ENCODE measurements around the gene TMEM202.
"Not testable (repeated sequence)": the region's sequence is repeated elsewhere in the genome, so short reads cannot be mapped to it uniquely, and the experiment has no call there.

TMEM202 gene

DNA sequence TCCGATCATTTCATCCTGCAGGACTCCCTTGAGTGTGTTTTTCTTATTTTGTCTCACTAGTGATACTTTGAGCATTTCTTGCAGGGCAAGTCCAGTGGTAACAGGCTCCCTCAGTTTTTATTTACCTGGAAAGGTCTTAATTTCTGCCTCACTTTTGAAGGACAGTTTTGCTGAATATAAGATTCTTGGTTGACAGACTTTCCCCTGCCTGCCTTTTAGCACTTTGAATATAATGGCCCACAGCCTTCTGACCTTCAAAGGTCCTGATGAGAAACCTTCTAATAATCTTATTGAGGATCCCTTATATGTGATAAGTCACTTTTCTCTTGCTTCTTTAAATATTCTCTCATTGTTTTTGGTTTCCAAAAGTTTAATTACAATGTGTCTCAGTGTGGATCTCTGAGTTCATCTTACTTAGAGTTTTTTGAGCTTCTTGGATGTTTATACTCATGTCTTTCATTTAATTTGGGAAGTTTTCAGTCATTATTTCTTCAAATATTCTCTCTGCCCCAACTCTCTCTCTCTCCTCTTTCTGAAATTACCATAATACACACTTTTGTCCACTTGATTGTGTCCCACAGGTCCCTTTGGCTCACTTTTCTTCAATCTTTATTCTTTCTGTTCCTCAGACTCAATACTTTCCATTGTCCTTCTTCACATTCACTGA lies 39.7 kb downstream of the TMEM202 start:
- TF ChIP-seq EZH2 (IDR thresholded peaks at IDR 0.05) (no peak), POLR2AphosphoS5 (IDR thresholded peaks at IDR 0.05; ENCODE audit: borderline replicate concordance, low read depth, low read length) (no peak), FOXP2 (optimal IDR thresholded peaks at IDR 0.05; ENCODE audit: control extremely low read depth, extremely low read length, insufficient read depth) (no peak)
- Histone ChIP-seq H3K27ac (no peak overlapping the region), H3K9me3 (ENCODE audit: low read depth, low read length) (peaks cover 5% of the 10 kb centered on the region; the same call in 1 of the 2 replicates), H3K4me3 (no peak overlapping the region), H3K9ac (ENCODE audit: insufficient read length) (no peak overlapping the region), H3K36me3 (ENCODE audit: insufficient read depth, low read length) (no peaks in the 10 kb centered on the region)
- DNase-seq (ENCODE audit: low read depth, low spot score) = no peak

DNA sequence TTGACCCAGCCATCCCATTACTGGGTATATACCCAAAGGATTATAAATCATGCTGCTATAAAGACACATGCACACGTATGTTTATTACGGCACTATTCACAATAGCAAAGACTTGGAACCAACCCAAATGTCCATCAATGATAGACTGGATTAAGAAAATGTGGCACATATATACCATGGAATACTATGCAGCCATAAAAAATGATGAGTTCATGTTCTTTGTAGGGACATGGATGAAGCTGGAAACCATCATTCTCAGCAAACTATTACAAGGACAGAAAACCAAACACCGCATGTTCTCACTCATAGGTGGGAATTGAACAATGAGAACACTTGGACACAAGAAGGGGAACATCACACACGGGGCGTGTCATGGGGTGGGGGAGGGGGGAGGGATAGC lies 44.7 kb downstream of the TMEM202 start:
- not testable (repeated sequence) for H3K9me3 ChIP-seq (ENCODE audit: low read depth, low read length); H3K9ac ChIP-seq (ENCODE audit: insufficient read length); H3K27ac ChIP-seq; H3K36me3 ChIP-seq (ENCODE audit: insufficient read depth, low read length); H3K4me3 ChIP-seq; DNase-seq (ENCODE audit: low read depth, low spot score)

DNA sequence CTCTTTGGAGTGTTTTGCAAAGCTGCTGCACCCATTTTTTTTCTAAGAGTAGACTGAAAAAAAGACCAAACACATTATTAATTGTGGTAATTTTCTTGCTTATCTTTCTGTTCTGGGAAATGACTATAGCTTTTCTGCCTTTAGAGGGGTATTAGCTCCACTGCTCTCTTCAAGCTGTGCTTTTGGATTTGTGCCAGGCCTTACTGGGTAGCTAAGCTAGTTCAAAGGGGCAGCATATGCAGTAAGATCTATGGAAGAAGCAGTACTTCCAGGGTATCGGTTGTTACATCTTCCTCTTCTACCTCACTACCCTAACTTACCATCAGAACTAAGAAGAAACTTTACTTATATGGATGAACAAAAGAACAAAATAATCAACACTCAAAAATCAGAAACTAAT lies 47.3 kb downstream of the TMEM202 start:
- H3K9ac ChIP-seq (ENCODE audit: insufficient read length) = no peak overlapping the region
- no peak for TF ChIP-seq EZH2 (IDR thresholded peaks at IDR 0.05)
- TF ChIP-seq FOXP2 (optimal IDR thresholded peaks at IDR 0.05; ENCODE audit: control extremely low read depth, extremely low read length, insufficient read depth) = no peak
- no peak for TF ChIP-seq POLR2AphosphoS5 (IDR thresholded peaks at IDR 0.05; ENCODE audit: borderline replicate concordance, low read depth, low read length)
- H3K9me3 ChIP-seq (ENCODE audit: low read depth, low read length) = no peaks in the 10 kb centered on the region
- H3K4me3 ChIP-seq = no peak overlapping the region
- DNase-seq (ENCODE audit: low read depth, low spot score) = no peak
- no peak overlapping the region for H3K27ac ChIP-seq
- no peaks in the 10 kb centered on the region for H3K36me3 ChIP-seq (ENCODE audit: insufficient read depth, low read length)

DNA sequence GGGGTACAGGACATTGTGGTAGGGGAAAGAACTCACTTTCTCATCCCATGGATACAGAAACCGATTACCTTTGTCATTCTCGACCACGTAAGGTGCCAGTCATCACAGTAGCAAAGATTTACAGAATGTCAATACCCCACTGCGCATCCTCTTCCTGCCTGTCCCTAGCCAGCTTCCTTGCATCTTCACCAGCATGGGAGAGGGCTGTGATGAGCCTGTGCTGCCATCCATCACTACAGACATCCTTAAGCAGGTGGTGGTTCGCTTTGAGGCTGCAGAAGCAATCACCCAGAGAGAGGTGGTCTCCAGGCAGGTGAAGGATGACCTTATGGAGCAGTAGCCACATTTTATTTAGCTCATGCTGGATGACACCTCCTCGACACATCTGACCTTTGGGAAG lies 52.7 kb downstream of the TMEM202 start:
- Histone ChIP-seq H3K4me3 (no peak overlapping the region), H3K36me3 (ENCODE audit: insufficient read depth, low read length) (no peaks in the 10 kb centered on the region), H3K27ac (no peak overlapping the region), H3K9me3 (ENCODE audit: low read depth, low read length) (no peaks in the 10 kb centered on the region), H3K9ac (ENCODE audit: insufficient read length) (no peak overlapping the region)
- TF ChIP-seq FOXP2 (optimal IDR thresholded peaks at IDR 0.05; ENCODE audit: control extremely low read depth, extremely low read length, insufficient read depth) = no peak
- TF ChIP-seq EZH2 (IDR thresholded peaks at IDR 0.05) = no peak
- TF ChIP-seq POLR2AphosphoS5 (IDR thresholded peaks at IDR 0.05; ENCODE audit: borderline replicate concordance, low read depth, low read length) = no peak
- DNase-seq (ENCODE audit: low read depth, low spot score) = no peak

DNA sequence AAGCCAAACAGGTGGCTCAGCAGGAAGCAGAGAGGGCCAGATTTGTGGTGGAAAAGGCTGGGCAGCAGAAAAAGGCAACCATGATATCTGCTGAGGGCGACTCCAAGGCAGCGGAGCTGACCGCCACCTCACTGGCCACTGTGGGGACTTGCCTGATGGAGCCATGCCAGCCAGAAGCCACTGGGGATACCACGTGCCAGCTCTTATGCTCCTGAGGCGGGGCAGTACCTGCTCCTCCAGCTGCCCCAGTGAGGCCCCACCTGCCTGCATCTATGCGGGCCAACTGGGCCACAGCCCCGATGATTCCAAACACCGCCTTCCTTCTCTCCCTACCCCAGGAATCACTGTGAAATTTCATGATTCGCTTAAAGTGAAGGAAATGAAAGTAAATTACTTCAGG lies 53.1 kb downstream of the TMEM202 start:
- no peak overlapping the region for H3K4me3 ChIP-seq
- no peaks in the 10 kb centered on the region for H3K36me3 ChIP-seq (ENCODE audit: insufficient read depth, low read length)
- H3K27ac ChIP-seq = no peak overlapping the region
- no peak overlapping the region for H3K9ac ChIP-seq (ENCODE audit: insufficient read length)
- H3K9me3 ChIP-seq (ENCODE audit: low read depth, low read length) = no peaks in the 10 kb centered on the region
- TF ChIP-seq POLR2AphosphoS5 (IDR thresholded peaks at IDR 0.05; ENCODE audit: borderline replicate concordance, low read depth, low read length) (no peak), FOXP2 (optimal IDR thresholded peaks at IDR 0.05; ENCODE audit: control extremely low read depth, extremely low read length, insufficient read depth) (no peak), EZH2 (IDR thresholded peaks at IDR 0.05) (no peak)
- no peak for DNase-seq (ENCODE audit: low read depth, low spot score)

DNA sequence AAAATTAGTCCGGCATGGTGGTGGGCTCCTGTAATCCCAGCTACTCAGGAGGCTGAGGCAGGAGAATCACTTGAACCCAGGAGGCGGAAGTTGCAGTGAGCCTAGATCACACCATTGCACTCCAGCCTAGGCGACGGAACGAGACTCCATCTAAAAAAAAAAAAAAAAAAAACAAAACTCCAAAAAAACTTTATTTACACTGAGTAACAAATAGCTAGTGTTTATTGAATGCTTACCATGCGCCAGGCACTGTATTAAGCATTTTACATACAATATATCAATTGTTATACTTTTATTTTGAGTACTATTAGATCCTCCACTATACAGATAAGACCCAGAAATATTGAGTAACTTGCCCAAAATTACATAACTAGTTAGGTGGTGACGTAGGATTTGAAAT lies 58.6 kb downstream of the TMEM202 start:
- Histone ChIP-seq H3K36me3 (ENCODE audit: insufficient read depth, low read length) (no peaks in the 10 kb centered on the region), H3K4me3 (no peak overlapping the region), H3K9me3 (ENCODE audit: low read depth, low read length) (no peaks in the 10 kb centered on the region), H3K27ac (no peak overlapping the region), H3K9ac (ENCODE audit: insufficient read length) (no peak overlapping the region)
- TF ChIP-seq FOXP2 (optimal IDR thresholded peaks at IDR 0.05; ENCODE audit: control extremely low read depth, extremely low read length, insufficient read depth) = no peak
- no peak for TF ChIP-seq POLR2AphosphoS5 (IDR thresholded peaks at IDR 0.05; ENCODE audit: borderline replicate concordance, low read depth, low read length)
- TF ChIP-seq EZH2 (IDR thresholded peaks at IDR 0.05) = no peak
- no peak for DNase-seq (ENCODE audit: low read depth, low spot score)
